HG03159 (cell line): ENCODE results near the gene FAU.

ENCODE experiments used
- ATAC-seq: cut with Tn5 transposase; IDR thresholded peaks from one replicate; pipeline ENCODE4 v1.9.1; 2021; ENCODE audit warnings: mild to moderate bottlenecking, moderate library complexity; ENCODE audit not compliant: unreplicated experiment

The FAU gene

DNA sequence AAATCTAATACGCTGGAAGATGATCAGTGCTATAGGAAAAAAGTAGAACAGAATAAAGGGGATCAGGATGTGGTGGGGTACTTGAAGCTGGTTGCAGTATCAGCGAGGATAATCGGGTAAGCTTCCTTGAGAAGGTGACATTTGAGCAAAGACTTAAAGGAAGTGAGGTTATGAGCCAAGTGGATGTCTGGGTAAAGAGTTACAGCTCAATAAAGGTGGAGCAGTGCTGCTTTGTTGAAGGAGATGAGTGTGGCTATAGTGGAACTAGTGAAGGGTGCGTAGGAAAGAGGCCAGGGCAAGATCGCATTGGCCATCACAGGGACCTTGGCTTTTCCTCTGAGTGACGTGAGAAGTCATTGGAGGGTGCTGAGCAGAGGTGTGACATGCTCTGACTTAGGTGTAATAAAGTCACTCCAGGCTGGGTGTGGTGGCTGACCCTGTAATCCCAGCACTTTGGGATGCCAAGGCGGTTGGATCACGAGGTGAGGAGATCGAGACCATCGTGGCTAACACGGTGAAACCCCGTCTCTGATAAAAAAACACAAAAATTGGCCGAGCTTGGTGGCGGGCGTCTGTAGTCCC, 14.7 kb upstream of the FAU start:
- no peak for ATAC-seq

DNA sequence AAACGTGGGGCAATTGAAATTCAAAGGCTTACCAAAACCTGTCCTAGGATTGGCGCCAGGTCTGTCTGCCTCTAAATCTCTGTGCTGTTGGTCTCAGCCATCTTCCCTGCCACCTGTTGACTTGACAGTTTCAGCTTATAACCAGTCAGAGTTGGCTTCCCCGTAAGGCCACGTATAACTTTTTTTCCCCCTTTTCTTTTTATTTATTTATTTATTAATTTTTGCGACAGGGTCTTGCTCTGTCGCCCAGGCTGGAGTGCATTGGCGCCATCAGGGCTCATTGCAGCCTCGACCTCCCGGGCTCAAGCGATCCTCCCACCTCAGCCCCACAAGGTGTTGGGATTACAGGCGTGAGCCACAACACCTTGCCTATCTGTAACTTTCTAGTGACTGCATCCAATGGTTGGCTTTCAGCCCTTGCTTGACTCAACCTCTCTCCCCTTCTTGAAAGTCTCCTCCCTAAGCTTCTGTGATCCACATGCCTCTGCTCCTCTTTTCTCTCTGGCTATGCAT, 13.8 kb upstream of the FAU start:
- no peak for ATAC-seq

DNA sequence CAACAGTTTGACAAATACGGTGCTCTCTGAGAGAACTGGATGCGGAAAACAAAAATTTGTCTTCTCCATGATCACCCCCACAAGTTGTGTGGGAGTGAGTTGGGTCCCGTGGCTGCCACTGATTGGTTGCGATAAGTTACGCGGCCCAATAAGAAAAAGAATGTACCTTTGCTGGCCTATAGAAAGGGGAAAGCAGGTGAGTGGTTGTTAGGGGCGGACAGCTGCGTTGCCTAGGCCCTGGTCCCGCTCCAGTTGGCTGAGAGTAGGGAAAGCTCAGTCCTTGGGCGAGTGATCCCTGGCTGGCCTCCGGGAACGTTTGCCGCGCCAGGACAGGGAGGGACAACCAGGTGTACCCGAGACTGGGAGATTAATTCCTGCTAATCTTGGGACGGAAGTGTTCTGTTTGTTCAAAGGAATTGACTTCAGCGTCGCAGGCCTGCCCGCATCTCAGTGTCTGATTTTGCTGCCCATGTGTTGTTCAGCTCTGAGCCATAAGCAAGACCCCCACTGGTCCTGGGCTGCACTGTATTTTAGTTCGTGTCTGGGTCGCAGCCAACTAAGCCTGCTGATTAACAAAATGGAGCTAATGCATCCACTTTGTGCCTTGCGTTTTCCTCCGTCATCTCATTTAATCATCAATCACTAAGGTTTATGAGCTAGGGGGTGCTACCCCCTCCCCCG, 13.2 kb upstream of the FAU start:
- peak; percentile 69 for ATAC-seq

DNA sequence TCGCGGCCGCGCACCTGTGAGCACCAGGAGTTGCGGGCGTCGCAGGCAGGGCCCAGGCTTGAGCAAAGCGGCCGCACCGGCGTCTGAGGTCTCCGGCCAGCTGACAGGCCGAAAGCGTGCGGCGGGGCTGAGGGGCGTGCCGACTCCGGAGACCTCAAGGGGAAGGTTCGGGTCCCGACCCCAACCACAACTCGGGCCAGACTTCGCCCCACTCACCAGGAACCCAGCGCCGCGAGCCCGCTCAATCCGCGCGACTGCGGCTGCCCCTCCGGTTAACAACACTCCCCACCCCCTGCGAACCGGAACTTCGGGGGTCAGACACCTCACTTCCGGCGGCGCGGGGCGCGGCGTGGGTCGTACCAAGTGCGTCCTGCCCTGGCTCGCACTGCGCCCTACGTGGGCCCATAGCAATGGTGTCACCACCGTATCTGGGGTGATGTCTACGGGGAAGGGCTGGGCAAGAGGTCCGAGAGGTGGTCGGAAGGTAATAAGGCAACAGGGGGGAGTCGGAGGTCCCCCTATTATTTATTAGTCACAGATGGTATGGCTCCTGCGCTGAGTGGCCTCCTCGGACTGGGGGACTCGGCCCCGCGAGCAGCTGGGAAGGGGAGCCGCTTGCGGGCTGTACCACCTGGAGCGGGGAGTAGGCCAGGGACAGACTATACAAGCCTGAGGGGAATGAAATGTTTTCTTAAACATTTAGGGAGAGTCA, 12.5 kb upstream of the FAU start, which contains the start of gene SYVN1:
Gene SYVN1 (minus strand): TSS at position 280 of the 712 bp plus-strand sequence. CDS start 918 bp downstream, outside the sequence.
- ATAC-seq: peak; percentile 53

DNA sequence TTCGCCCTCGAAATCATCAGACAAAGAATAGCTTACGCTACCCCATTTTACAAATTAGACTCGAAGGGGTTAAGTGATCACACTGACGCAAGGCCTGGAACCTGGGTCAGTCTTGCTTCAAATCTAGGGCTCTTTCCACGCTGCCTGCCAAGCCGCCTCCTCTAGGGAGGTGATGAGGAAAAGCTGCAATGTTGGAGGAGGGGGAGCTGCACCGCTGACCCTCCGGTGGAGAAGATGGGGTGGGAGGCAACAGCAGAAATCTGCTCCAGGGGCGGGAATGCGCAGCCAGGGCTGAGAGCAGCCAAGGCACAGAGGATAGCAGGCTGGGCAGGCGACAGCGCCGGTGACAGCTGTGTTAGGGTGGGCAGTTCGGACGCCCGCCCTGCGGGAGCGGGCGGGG, 11.8 kb upstream of the FAU start:
- ATAC-seq: no peak

DNA sequence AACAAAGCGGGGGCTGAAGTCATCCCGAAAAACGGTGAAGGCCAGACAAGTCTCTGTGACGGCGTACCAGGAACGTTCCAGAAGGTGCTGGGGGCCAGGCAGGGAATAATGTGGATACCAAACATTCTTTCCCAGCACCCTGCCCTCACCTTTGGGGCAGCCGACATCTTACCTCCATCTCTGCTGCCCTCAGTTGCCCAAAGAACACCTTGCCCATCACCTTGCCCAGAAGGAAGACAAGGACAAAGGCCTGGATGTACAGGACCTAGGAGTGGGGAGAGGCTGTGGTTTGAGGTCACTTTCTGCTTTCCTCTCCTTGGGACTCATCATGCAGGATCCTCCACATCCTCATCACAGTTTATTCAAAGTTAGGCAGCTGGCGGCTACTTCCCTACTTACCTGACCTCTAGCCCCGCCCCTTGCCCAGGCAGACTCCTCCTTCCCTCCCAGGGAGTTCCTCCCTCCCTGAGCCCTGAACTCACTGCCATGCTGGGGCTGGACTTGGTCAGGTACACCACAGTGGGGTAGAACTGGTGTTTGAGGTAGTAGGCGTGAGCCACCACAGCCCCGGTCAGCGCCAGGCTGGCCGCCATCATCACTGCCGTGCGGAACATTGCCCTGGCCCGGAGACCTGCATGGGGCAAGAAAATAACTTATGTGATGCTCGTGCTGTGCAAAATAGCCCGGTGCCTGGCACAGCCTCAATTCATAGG, 11.2 kb upstream of the FAU start:
- ATAC-seq: no peak

DNA sequence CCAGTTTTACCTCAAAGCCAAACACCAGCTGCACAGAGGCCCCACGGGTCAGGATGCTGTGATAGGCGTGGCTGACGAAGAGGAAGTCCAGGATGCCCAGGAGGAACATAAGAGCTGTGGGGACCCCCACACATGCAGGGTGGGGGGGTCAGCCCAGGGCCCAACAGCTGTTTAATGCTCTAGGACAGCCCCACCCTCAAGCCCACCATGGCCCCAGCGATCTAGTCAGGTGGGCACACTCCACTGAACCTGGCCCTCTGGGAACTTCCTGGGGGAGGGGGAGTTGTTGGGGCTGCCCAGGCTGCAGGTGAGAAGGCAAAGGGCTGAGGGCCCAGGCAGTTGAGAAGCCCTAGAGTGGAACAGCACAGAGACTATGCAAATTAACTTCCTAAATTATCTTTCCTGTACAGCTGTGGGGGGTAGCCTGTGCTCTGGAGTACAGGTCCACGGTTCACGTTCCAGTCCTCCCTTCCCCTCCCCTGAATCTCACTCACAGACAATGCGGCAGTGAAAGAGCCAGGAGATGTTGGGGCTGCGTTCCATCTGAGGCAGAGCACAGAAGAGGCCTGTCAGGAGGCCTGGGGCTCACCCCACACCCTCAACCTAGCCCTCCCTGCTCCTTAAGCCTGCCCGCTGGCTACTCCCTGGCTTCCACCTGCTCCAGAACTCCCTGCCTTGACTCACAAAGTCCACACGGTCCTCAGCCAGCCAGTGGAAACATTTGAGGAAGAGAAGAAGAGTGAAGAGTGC, 10.5 kb upstream of the FAU start:
- no peak for ATAC-seq

DNA sequence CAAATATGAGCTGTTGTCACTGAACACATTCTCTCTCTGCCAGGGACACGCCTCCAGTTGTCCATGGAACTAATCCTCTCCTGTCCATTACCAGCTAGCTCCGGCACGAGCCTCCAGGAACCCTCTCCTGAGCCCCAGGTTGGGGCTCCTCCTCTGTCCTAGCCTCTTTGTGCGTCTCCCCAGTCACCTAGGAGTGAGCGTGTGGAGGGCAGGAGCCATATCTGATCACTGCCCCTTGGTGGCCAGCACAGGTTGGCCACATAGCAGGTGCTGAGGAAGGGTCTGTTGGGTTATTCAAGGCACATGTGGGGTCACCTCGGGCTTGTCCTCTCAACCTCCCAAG, 9.9 kb upstream of the FAU start:
- no peak for ATAC-seq

DNA sequence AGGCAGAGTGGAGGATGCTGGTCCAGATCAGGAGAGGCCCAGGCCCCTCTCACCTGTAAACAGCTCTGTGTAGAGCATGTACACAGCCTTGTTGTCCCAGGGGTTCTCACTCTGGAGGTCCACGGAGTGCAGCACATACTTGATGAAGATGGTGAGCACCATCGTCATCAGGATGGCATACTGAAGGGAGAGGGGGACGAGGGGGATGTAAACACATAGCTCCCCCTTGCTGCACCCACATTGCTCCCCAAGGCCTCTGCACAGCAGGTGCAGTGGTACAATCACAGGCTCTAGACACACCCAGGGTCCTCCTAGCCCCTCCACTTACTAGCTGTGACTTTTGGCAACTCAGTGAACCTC, 9.5 kb upstream of the FAU start:
- no peak for ATAC-seq

DNA sequence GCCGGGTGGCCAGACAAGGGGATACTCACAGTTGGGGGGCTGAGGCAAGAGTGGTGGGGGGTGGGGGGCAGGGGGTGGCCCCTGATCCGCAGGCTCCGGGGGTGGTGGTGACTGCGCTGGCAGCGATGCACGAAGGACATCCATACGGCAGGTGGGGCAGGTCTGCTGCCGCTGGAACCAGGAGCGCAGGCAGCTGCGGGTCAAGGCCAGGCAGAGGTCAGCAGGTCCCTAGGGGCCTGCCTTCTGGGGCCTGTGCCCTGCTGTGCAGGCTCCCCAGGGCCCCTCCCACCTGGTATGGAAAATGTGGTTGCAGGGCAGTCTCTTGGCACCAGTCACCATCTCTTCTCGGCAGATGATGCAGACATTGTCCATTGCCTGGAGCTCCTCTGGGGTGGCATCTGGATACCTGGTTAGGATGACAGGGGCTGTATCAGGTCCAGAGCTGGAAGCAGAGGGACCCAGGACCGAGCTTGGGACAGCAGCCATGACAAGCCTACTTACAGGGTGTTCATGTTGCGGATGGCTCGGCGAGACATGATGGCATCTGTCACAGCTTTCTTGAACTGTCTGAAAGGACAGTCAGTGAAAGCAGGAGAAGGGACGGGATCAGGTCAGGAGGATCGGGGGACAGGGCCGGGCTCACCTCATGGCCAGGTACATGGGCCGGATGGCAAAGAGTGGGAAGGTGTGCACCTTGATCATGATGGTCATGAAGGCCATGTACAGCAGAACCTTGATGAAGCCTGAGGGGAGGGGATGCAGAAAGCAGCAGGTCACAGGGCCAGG, 8.9 kb upstream of the FAU start:
- ATAC-seq: no peak

DNA sequence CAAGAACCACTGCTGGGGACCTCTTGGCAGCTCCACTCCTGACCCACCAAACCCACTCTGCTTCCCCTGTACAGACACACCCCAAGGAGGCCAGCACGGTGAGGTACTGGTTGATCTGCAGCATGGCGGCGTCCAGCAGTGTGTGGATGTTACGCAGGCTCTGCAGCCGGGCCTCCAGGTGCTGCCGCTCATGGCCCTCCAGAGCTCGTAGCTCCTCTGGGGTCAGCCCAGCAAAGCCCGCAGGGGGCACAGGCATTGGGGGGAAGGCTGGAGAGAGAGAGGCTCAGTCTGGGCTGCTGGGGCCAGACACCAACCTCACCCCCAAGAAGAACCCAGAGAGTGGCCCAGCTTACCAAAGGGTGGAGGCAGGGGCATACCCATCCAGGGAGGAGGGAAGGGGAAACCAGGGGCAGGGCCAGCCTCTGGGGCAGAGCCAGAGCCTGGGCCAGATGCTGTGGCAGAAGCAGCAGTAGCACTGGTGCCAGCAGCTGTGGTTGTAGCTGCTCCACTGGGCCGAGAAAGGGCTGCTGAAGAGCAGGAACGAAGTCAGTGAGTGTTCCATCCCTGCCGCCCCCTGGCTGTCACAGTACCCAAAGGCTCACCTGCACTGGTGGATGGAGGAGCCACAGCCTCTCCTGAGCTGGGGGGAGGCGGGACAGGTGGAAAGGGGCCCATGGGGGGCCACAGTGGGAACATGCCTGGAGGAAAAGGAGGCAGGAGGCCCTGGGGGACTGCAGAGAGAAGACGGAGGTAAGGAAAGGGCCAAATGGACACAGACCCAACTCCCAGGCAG, 7.9 kb upstream of the FAU start:
- ATAC-seq: no peak

DNA sequence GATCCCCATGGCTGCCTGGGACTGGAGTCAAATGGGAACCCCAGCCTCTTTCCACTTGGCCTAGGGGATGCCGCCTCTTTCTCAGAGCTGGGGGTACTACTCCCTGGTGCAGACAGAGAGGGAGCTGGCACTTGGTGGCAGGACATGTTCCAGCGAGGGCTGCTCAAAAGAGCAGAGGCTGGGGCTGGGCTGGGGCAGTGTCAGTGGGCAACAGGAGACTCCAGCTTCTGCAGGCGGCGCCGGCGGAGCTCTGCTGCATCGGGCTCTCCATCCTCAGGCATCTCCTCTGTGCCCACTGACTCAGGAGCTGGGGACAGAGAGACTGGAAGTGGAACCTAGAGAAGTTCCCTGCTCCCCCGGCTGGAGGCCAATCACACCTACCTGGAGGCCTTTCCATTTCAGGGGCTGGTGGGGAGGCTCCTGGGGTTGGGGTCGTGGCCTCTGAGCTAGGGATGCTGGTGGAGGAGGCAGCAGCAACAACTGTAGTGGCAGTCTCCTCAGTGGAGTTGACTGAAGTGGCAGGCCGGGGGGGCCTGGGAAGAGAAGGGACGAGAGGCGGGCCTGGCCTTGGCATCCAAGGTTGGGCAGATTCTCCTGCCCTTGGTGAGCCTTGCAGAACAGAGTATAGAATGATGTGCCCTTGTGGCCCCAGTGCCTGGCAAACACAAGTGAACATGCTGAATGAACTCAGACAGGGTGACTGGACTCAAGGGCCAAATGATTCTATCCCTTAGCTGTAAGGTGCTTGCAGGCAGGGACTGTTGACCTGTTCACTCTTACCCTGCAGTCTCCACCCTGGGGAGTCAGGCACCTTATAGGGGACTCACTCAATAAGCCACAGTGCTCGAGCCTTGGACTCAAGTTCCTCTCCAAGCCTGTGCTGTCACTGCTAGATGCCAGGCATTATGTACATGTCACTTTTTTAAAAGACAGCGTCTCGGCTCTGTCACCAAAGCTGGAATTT, 6.5 kb upstream of the FAU start:
- no peak for ATAC-seq

DNA sequence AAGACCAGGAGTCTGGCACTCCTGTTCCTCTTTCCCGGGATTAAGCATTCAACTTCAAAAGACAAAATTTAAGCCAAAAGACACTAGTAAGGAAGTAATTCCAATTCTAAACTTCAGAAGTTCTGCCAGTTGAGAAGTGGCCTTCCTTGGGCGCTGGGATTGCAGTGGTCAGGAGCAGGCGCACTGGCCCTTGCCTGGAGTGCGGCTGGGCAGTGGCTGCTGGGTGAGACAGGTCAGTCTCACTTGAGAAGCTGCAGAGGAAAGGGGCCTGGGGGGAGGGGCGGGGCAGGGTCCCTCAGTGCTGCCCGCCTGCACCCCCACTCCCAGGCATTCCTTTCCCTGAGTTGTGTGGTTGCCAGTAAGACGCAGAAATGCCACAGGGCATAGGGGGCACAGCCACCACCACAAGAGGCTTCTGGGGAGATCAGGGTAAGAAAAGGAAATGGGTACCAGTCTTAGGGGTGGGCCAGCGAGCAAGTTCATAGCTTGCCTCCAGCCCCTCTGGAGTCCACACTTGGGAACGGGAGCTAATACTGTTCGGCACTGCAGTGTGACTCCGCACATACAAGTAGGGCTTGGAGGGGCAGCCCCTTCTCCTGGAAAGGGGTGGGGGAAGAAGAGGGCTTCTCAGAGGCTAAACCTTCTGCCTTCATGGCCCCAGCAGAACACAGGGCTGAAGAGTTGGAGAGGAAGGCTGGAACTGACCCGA, 5.7 kb upstream of the FAU start:
- no peak for ATAC-seq

DNA sequence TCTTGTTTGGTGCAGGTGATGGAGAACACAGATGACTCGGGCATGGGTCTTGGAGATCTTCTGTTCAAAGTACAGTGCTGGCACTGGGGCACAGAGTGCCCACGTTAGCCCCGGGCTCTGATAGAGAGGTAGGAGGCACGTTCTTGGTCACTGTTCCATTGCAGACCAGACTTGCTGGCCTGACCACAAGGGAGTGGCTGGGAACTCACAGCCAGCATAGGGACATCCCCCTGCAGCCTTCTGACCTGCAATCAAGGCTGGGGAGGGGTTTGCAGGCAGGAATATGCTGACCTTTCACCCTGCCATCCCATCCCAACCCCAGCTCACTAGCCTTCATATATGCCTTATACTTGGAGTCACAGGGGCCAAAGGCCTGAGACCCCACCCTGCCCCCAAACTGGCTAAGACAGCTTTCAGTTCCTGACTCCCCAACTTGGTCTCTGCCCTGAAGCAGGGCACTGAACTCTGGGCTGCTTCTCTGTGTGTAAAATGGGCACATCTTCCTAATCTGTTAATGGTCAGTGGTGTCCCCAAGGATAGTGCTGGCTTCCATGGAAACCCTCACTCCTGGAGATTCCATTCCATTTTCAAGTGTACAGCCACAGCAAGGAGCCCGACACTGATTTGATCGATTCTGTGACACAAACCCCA, 4.8 kb upstream of the FAU start:
- ATAC-seq: no peak

DNA sequence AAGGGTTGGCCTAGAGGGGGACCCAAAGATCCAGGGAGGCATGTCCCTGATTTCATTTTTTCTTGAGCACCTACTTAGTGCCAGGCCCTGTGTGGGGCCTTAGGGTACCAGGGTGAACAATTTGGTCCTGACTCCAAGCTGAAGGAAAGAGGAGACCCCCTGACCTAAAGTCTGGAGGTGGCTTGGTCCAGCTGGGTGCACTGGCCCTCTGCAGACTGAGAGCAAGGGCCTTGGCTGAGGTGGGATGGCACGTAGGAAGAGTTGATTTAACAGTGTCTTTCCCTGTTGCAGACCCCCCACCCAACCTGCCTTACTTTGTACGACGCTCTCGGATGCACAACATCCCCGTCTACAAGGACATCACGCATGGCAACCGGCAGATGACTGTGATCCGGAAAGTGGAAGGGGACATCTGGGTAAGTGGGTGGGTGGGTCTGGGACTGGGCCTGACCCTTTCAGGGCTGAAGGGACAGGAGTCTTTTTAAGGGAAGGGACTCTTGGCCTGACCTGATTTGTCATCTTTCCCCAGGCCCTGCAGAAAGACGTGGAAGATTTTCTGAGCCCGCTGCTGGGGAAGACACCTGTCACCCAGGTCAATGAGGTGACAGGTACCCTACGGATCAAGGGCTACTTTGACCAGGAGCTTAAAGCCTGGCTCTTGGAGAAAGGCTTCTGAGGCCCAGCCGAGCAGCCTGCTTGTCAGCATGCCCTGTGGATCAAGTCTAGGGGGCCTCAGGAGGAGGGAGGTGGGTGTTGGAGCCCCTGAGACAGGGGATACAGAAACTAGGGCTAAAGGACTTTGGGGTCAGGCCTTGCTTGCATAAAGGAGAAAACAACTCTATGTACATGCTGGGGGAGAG, 3.5 kb upstream of the FAU start:
- no peak for ATAC-seq
